ENCODE results near the gene SPON1.
"Not testable (repeated sequence)": the region's sequence is repeated elsewhere in the genome, so short reads cannot be mapped to it uniquely, and the experiment has no call there.

SPON1 gene

GRCh38 chr11:14082338-14082737 is 119.8 kb downstream of the SPON1 start:
- DNase-seq (ENCODE audit: low spot score): no peak

DNA sequence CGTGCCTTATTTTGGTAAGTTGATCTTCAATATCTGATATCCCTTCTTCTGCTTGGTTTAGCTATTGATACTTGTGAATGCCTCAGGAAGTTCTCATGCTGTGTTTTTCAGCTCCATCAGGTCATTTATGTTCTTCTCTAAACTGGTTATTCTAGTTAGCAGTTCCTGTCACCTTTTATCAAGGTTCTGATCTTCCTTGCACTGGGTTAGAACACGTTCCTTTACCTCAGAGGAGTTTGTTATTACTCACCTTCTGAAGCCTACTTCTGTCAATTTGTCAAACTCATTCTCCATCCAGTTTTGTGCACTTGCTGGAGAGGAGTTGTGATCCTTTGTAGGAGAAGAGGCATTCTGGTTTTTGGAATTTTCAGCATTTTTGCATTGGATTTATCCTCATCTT is 126.3 kb downstream of the SPON1 start:
- DNase-seq (ENCODE audit: low spot score): not testable (repeated sequence)

DNA sequence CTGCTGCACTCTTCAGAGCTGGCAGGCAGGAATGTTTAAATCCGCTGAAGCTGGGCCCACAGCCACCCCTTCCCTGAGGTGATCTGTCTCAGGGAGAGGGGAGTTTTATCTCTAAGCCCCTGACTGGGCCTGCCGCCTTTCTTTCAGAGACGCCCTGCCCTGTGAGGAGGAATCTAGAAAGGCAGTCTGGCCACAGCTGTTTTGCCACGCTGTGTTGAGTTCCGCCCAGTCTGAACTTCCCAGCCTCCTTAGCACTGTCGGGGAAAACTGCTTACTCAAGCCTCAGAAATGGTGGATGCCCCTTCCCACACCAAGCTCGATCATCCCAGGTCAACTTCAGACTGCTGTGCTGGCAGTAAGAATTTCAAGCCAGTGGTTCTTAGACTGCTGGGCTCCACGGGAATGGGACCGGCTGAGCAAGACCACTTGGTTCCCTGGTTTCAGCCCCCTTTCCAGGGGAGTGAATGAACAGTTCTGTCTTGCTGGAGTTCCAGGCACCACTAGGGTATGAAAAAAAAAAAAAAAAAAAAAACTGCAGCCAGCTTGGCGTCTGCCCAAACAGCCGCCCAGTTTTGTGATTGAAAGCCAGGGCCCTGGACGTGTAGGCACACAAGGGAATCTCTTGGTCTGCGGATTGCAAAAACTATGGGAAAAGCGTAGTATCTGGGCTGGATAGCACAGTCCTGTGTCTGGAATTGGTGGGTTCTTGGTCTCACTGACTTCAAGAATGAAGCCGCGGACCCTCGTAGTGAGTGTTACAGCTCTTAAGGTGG is 127.4 kb downstream of the SPON1 start:
- DNase-seq (ENCODE audit: low spot score): no peak

DNA sequence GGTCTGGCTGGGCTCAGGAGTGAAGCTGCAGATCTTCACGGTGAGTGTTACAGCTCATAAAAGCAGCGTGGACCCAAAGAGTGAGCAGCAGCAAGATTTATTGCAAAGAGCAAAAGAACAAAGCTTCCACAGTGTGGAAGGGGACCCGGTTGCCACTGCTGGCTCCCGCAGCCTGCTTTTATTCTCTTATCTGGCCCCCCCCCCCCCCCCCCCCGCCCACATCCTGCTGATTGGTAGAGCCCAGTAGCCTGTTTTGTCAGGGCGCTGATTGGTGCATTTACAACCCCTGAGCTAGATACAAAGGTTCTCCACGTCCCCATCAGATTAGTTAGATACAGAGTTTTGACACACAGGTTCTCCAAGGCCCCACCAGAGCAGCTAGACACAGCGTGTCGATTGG is 128.1 kb downstream of the SPON1 start:
- peak; percentile 32 for DNase-seq (ENCODE audit: low spot score)

DNA sequence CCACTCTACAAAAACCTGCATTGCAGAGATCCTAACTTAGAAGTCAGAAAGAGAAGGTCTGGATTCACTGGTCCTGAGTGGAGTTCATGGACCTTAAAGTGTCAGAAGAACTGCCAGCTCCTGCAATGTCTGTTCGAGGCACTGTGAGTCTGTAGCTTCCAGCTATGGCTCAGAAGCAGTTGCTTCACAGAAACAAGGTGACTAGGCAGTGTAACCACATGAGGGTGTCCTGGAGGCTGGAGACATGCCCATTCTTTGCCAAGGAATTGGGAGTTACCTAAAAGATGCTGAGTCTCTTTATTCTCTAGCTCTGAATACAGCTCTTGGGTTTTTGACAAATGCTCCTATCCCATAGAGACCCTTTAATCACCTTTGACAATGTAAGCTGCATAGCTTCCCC is 130.5 kb downstream of the SPON1 start:
- DNase-seq (ENCODE audit: low spot score): no peak

DNA sequence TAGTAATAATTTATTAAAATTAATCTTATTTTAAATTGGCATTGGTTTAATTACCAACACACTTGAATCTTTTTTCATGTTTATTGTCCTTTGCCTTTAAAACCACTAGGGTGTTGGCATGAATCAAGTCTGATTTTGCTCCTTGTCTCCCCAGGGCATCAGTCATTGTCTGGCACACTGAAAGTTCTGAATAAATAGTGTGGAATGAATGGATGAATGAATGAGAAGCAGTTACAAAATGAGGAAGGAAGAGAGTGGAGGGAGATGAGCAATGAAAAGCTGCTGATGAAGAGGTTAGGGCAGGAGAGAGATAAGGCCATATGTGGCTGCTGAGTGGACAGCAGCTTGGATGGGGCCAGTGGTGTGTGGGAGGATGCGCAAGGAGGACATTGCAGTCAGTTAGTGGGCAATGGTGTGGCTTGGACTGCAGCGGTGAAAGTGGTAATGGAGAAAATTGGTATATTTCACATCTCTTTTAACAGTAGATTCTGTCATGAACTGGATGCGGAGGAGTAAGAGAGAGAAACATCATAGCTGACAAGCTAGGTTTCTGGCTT is 132.0 kb downstream of the SPON1 start:
- DNase-seq (ENCODE audit: low spot score): no peak

- DNase-seq (ENCODE audit: low spot score): no peak
Measured at GRCh38 chr11:14095882-14096281, 133.4 kb downstream of the SPON1 start.

DNA sequence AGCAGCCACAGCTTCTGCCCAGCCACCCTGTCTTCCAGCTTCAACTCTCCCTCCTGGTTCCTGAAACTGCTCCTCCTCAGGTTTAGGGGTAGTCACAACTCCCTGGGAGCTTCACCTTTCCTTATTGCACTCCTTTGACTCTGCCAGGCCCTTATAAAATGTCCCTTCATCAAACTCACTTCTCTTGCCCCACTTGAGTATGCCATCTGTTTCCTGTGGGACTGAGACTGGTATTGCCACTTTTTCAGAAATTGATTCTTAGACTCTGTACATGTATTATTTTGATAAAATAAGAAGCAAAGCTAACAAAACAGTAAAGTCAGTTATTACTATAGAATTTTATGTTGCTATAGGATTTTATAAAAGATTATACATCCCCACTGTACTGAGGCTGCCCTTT is 134.1 kb downstream of the SPON1 start:
- no peak for DNase-seq (ENCODE audit: low spot score)

DNA sequence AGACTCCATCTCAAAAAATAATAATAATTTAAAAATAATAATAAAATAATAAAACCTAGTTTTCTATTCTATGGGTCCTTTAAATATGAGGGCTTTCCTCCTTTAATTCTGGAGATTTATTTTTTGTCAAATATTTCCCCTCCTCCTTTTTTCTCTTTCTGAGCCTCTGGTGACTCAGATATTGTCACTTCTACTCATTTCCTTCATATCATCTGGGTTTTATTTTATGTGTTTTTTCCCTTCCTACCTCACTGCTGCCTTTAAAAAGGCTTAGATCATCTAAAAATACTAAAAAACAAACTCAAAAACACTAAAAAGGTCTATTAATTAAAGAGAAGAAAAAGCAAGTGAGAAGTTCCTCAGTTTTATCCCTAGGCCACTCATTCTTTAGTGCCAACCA is 138.9 kb downstream of the SPON1 start:
- no peak for DNase-seq (ENCODE audit: low spot score)

DNA sequence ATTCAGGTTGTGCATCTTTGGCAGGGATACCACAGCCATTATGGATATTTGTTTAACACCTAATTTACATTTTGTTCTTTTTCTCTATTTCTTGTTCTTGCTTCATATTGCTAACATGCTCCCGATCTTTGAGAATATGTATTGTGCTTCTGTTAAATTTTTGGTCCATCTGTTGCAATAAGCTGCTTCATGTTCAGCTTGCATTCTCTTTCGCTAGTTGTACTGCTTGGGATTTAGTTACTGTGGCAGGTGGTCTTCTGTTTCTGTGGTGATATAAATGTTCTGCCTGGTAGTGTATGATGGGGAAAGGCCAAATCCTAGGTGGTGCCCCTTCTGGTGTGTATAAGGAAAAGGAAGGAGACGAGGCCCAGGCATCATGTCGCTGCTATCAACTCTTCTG is 140.2 kb downstream of the SPON1 start:
- DNase-seq (ENCODE audit: low spot score): no peak

DNA sequence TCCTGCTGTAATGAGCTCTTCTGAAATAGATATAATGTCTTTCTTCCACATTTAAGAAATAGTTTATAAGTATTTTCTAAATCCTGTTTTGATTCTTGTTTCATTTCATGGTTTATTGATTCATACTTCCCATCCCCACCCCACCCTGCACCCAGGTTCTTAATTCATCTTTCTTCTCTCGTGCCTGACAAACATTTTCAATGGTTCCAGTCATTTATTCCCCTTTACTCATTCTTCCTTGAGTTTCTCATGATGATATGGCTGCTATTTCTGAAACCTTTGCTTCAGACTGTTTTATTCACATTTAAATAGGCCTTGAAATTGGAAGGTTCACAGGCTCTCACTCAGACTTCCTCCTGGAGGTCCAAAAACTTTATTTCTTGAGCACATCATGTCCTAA is 142.9 kb downstream of the SPON1 start:
- DNase-seq (ENCODE audit: low spot score): no peak

DNA sequence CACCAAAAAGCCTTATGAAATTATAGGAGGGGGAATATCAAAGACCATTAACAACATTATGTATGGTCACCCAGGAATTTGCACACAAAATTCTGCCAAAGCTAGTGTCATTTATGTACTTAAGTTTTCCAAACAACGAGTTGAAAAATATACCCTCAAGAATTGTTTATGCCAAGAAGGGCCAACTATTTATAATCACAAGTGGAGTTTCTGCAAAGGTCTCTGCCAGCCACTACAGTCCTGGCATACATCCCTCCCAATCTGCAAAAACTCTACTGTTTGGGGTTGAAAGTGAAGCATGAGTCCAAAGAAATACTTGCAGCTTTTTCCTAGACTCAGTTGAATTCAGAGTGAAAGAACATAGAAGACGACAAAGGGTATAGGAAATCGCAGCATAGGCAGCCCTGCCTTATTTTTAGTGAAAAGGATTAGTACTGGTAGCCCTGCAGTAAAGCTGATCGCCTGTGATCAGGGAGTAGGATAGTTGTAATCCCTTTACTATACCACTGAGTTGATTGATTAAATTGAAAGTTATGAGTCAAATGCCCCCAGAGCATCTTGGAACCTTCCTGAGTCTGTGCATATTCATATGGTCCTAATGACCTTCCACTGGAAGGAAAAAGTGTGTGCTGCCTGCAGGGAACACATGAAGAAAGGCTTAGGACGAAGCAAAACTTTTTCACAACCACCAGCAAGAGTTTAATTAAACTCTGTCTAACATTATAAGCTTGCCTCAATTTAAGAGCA is 144.0 kb downstream of the SPON1 start:
- DNase-seq (ENCODE audit: low spot score): no peak

GRCh38 chr11:14107050-14107430 is 144.5 kb downstream of the SPON1 start:
- no peak for DNase-seq (ENCODE audit: low spot score)

- DNase-seq (ENCODE audit: low spot score): no peak
Measured at GRCh38 chr11:14109742-14110141, 147.2 kb downstream of the SPON1 start.

DNA sequence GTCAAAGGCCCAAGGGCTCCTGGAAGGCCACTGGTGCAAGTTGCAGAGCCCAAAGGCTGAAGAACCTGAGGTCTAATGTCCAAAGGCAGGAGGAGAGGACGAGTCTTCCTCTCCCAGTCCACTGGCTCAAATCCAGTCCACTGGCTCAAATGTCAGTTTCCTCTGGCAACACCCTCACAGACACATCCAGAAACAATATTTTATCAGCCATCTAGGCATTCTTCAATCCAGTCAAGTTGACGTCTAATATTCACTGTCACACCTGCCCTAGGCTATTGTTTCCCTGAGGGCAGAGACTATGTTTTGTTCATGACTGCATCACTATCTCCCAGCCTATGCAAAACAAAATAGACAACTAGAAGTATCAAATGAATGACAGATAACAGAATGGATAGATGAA is 148.1 kb downstream of the SPON1 start:
- DNase-seq (ENCODE audit: low spot score): no peak

DNA sequence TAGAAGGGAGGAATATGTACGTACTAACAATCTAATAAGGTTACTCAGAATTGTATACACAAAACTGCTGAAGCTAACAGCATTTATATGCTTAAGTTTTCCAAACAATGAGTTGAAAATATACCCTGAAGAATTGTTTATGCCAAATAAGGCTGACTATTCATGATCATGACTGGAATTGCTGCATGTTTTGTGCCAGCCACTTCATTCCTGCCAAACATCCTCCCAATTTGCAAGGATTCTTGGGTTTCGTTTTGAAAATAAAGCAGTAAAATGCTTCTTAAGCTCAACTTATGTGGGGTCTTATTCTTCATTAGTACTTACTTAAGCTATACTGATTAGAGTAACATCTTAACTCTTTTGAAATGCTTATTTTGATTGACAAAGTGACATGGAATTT is 149.0 kb downstream of the SPON1 start:
- DNase-seq (ENCODE audit: low spot score): no peak

DNA sequence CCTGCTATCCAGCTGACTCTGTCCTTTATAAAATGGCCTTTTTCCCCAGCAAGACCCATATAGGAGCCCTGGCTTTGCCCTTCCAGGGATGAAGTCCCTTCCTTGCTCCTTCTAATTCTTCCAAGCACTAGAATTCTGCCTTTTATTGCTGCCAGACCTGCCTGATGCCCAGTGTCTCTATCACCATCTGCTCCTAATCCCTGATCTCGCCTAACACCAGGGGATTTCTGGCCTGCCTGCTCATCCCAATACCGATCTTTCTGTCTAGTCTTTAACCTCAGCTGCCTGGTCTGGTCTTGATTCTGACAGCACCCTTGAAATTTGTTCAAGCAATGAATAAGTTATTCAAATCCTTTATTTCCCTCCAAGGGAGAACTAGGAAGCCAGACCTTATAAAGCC is 150.2 kb downstream of the SPON1 start:
- DNase-seq (ENCODE audit: low spot score): no peak

GRCh38 chr11:14114269-14114668 is 151.7 kb downstream of the SPON1 start:
- DNase-seq (ENCODE audit: low spot score): no peak

DNA sequence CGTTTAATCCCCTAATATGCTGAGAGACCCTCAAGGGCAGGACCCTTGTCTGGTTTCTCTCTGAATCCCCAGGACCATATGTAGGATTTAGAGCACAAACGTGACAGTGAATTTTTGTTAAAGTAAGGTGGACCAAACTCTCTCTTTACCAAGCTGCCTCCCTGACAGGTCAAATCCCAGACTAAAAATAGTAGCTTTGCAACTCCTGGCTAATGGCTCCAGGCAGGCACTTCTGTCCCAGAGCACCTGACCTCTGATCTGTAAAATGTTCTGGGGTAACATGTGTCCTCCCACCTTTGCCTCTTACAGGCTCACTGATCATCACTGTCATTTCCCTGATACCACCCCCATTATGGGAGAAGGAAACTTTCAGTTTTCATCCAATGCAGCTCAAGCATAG is 152.3 kb downstream of the SPON1 start:
- no peak for DNase-seq (ENCODE audit: low spot score)

GRCh38 chr11:14117632-14118031 is 155.1 kb downstream of the SPON1 start:
- DNase-seq (ENCODE audit: low spot score): no peak

- no peak for DNase-seq (ENCODE audit: low spot score)
Measured at GRCh38 chr11:14118072-14118471, 155.5 kb downstream of the SPON1 start.

DNA sequence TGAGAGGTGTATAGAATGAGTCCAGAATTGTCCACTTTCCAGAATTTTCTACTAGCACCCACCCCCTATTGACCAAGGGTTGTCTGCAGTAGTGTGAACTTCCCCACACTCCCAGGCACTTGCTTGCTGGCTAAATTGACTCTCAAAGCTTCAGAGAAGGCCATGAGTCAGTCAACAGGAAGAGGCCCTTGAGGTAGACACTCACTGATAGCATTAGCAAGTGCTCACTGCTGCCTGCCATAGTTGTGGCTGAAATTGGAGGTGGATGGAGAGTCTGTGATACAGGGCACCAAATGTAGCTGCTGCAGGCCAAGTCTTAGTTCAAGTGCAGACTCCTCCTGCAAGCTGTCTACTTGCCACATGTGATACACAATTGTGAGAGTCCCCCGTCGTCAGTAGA is 156.8 kb downstream of the SPON1 start:
- no peak for DNase-seq (ENCODE audit: low spot score)

DNA sequence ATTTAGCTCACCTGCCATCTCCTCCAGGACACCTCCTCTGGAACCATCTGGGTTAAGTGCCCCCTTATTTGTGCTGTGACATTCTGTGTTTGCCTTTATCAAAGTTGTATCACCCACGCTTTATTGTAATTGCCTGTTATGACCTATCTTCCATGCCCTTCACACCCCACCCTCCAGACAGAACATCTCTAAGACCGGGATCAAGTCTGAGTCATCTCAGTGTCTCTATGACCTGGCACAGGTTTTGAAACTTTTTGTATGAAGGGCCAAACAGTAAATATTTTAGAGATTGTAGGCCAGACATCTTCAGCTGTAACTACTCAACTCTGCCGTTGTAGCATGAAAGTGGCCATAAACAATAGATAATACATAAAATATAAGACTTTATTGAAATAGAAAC is 161.8 kb downstream of the SPON1 start:
- DNase-seq (ENCODE audit: low spot score): no peak

Measured in CD4-positive, alpha-beta T cell treated with Interleukin-6 at 100 ng/mL for 8 hours (primary cell).